Measurements from ENCODE around the gene RPS8.
A peak's percentile ranks its signal among the peaks of the same experiment; 100 is the strongest.

Gene RPS8

DNA sequence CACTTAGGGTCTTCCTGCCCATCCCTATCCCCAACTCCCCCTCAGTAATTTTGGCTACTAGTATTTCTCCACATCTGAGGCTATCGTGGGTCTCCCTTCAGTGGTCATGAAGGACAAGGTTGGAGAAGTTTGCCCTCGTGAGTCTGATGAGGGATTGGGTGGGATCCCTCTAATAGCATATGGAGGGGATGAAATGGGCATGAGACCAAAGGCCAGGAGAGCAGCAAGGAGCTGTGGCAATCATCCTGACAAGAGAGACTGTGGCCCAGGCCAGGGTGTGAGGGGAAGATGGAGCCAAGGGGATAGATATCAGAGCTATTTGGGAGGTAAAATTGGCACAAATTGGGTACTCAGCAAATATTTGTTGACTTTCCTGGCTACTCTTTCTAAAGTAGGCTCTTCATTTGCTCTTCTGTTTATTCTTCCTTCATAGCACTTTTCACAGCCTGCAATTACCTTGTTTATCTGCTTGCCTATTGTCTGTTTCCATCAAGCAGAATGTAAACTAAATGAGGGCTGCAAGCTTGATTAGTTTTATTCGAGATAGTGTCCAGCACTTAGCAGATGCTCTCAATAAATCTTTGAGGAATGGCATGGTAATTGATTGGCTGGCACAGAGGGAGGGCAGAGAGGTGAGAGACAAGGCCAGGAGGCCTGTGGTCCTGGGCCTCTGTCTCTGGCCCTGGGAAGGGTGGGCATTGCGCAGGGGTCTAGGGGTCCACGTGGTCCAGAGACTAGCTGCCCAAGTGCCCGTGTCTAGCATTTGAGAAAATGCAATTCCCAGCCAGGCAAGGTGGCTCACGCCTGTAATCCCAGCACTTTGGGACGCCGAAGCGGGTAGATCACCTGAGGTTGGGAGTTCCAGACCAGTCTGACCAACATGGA is 23.4 kb downstream of the RPS8 start:
- TF ChIP-seq YY1 (IDR thresholded peaks at IDR 0.05; ENCODE audit: low read depth): no peak
- no peak for TF ChIP-seq CEBPB (IDR thresholded peaks at IDR 0.05)
- TF ChIP-seq, protein P1, sequence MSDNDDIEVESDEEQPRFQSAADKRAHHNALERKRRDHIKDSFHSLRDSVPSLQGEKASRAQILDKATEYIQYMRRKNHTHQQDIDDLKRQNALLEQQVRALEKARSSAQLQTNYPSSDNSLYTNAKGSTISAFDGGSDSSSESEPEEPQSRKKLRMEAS (IDR thresholded peaks at IDR 0.05): no peak
- TF ChIP-seq TCF12 (IDR thresholded peaks at IDR 0.05; ENCODE audit: low read depth): no peak
- TF ChIP-seq RAD21 (IDR thresholded peaks at IDR 0.05; ENCODE audit: low read depth): no peak
- TF ChIP-seq, protein P2, sequence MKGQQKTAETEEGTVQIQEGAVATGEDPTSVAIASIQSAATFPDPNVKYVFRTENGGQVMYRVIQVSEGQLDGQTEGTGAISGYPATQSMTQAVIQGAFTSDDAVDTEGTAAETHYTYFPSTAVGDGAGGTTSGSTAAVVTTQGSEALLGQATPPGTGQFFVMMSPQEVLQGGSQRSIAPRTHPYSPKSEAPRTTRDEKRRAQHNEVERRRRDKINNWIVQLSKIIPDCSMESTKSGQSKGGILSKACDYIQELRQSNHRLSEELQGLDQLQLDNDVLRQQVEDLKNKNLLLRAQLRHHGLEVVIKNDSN (IDR thresholded peaks at IDR 0.05): no peak
- TF ChIP-seq TAF1 (IDR thresholded peaks at IDR 0.05; ENCODE audit: low read depth): no peak
- no peak for TF ChIP-seq CREB1 (IDR thresholded peaks at IDR 0.05; ENCODE audit: low read depth)
- TF ChIP-seq EGR1 (IDR thresholded peaks at IDR 0.05): no peak

DNA sequence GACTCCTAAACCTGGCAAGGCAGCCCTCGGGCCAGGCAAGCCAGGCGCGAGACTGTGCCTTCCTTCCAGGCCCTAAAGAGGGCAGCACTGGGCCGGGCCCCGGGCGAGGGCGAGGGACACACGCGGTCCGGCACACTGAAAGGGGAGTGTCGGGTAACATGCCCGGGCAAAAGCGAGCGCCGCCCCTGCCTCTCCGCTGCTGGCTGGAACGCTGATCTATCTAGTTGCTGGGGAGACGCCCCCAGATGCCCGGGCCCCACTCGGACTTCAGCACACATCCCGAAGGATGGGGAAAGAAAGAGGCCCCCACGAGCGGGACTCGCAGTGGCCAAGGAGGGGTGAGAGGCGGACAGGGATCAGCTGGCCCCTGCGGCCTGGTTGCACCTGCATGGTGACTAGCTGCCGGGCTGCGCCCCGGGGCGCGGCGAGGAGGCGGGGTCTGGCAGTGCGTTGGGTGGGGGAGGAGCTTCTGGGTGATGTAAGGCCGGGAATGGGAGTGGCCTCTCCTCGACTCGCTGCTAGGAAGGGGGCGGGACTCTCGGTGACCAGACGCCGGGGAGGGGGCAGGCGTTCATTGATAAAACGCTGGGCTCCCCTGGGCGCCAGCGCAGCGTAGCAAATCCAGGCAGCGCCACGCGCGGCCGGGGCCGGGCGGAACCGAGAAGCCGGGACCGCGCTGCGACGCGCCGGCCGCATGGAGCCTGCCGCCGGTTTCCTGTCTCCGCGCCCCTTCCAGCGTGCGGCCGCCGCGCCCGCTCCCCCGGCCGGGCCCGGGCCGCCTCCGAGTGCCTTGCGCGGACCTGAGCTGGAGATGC is 24.6 kb downstream of the RPS8 start, which contains the start of gene PLK3:
Gene PLK3 (plus strand): TSS at position 608 of the 815 bp plus-strand sequence. CDS start 87 bp downstream, at position 695.
- TF ChIP-seq, protein P3, sequence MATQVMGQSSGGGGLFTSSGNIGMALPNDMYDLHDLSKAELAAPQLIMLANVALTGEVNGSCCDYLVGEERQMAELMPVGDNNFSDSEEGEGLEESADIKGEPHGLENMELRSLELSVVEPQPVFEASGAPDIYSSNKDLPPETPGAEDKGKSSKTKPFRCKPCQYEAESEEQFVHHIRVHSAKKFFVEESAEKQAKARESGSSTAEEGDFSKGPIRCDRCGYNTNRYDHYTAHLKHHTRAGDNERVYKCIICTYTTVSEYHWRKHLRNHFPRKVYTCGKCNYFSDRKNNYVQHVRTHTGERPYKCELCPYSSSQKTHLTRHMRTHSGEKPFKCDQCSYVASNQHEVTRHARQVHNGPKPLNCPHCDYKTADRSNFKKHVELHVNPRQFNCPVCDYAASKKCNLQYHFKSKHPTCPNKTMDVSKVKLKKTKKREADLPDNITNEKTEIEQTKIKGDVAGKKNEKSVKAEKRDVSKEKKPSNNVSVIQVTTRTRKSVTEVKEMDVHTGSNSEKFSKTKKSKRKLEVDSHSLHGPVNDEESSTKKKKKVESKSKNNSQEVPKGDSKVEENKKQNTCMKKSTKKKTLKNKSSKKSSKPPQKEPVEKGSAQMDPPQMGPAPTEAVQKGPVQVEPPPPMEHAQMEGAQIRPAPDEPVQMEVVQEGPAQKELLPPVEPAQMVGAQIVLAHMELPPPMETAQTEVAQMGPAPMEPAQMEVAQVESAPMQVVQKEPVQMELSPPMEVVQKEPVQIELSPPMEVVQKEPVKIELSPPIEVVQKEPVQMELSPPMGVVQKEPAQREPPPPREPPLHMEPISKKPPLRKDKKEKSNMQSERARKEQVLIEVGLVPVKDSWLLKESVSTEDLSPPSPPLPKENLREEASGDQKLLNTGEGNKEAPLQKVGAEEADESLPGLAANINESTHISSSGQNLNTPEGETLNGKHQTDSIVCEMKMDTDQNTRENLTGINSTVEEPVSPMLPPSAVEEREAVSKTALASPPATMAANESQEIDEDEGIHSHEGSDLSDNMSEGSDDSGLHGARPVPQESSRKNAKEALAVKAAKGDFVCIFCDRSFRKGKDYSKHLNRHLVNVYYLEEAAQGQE (IDR thresholded peaks at IDR 0.05; ENCODE audit: low read depth): no peak
- TF ChIP-seq EP300 (IDR thresholded peaks at IDR 0.05; ENCODE audit: borderline replicate concordance): no peak
- TF ChIP-seq FOXM1 (IDR thresholded peaks at IDR 0.05; ENCODE audit: borderline replicate concordance, low read depth): no peak
- TF ChIP-seq, protein P1 (IDR thresholded peaks at IDR 0.05): peak; percentile 97
- TF ChIP-seq EGR1 (IDR thresholded peaks at IDR 0.05): no peak; the same call in 1 of the 2 replicates
- peak; percentile 10; the same call in 1 of the 2 replicates for TF ChIP-seq NFIC (IDR thresholded peaks at IDR 0.05)
- peak; percentile 48; the same call in 1 of the 2 replicates for TF ChIP-seq TEAD4 (IDR thresholded peaks at IDR 0.05)
- TF ChIP-seq, protein P2 (IDR thresholded peaks at IDR 0.05): no peak
- TF ChIP-seq TCF12 (IDR thresholded peaks at IDR 0.05; ENCODE audit: low read depth): peak; percentile 84
- peak; percentile 74 for TF ChIP-seq TAF1 (IDR thresholded peaks at IDR 0.05; ENCODE audit: low read depth)
- no peak; the same call in 1 of the 2 replicates for TF ChIP-seq ZBTB7A (IDR thresholded peaks at IDR 0.05; ENCODE audit: low read depth)
- 0 out of 2 replicates have a peak, but pooled peaks have one; percentile 18 for TF ChIP-seq YY1 (IDR thresholded peaks at IDR 0.05; ENCODE audit: low read depth)
- TF ChIP-seq RAD21 (IDR thresholded peaks at IDR 0.05; ENCODE audit: low read depth): peak; percentile 85
- TF ChIP-seq CEBPB (IDR thresholded peaks at IDR 0.05): no peak
- 0 out of 2 replicates have a peak, but pooled peaks have one; percentile 9 for TF ChIP-seq CREB1 (IDR thresholded peaks at IDR 0.05; ENCODE audit: low read depth)

DNA sequence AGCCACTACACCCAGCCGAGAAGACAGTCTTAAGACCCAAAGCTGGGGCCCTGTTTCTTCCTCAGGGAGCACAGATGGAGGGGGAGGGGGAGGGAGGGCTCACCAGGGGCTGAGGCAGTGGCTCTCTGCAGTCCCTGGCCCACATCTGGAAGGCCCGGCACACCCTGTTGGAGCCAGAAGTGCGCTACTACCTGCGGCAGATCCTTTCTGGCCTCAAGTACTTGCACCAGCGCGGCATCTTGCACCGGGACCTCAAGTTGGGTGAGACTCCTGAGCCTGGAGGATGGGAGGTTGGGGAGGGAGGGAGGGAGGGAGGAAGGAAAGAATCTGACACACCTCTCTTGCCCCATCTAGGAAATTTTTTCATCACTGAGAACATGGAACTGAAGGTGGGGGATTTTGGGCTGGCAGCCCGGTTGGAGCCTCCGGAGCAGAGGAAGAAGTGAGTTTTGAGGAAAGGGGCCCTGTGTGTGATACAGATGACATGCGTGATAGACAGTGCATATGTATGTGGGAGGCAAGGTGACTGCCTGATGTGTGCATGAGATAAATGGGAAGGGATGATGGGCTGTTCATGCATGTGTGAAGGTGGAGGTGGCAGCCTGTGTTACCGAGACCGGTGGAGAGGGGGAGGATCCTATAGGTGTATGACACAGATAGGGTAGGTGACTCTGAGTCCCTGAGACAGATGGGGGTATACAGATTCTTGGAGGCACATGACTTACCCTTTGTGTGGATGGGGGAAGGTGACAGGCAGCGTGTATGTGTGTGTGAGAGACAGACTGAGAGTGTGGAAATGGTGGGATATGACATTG is 26.4 kb downstream of the RPS8 start:
- TF ChIP-seq TCF12 (IDR thresholded peaks at IDR 0.05; ENCODE audit: low read depth) (no peak), EGR1 (IDR thresholded peaks at IDR 0.05) (no peak), CEBPB (IDR thresholded peaks at IDR 0.05) (no peak), ZBTB7A (IDR thresholded peaks at IDR 0.05; ENCODE audit: low read depth) (no peak), YY1 (IDR thresholded peaks at IDR 0.05; ENCODE audit: low read depth) (no peak), EP300 (IDR thresholded peaks at IDR 0.05; ENCODE audit: borderline replicate concordance) (no peak), FOXM1 (IDR thresholded peaks at IDR 0.05; ENCODE audit: borderline replicate concordance, low read depth) (no peak), TAF1 (IDR thresholded peaks at IDR 0.05; ENCODE audit: low read depth) (no peak), RAD21 (IDR thresholded peaks at IDR 0.05; ENCODE audit: low read depth) (no peak), TEAD4 (IDR thresholded peaks at IDR 0.05) (no peak), CREB1 (IDR thresholded peaks at IDR 0.05; ENCODE audit: low read depth) (no peak)
- TF ChIP-seq, protein P1 (IDR thresholded peaks at IDR 0.05): no peak
- TF ChIP-seq, protein P2 (IDR thresholded peaks at IDR 0.05): no peak

DNA sequence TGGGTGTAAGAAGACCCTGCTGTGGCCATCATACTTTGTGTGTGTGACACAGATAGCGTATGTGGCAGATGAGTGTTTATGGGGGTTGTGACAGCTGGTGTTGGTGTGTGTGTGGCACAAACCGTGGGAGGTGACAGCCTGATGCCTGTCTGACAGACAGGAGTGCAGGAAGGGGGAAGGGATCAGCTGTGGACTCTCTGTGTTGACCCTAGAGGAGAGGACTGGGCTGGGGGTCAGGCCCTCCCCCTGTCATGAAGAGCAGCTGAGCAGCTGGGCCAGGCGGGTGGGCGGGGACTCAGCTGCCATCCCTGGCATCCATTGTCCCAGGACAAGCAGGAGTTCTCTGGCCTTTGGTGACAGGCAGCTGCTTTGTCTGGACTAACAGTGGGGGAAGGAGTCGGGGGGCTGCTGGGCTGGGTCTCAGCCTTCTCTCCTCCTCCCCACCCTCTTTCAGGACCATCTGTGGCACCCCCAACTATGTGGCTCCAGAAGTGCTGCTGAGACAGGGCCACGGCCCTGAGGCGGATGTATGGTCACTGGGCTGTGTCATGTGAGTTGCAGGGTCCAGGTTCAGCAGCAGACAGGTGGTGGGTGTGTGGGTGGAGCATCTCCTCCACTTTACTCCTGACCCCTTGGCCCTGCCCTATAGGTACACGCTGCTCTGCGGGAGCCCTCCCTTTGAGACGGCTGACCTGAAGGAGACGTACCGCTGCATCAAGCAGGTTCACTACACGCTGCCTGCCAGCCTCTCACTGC is 27.1 kb downstream of the RPS8 start:
- TF ChIP-seq CREB1 (IDR thresholded peaks at IDR 0.05; ENCODE audit: low read depth): no peak

DNA sequence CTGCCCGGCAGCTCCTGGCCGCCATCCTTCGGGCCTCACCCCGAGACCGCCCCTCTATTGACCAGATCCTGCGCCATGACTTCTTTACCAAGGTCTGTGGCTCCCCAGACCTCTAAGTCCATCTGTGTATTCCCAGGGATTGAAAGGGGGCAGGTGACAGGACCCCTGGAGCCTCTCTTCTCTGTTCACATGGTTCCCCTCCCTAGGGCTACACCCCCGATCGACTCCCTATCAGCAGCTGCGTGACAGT is 27.6 kb downstream of the RPS8 start:
- TF ChIP-seq, protein P2 (IDR thresholded peaks at IDR 0.05): no peak
- TF ChIP-seq RAD21 (IDR thresholded peaks at IDR 0.05; ENCODE audit: low read depth) (no peak), YY1 (IDR thresholded peaks at IDR 0.05; ENCODE audit: low read depth) (no peak), FOXM1 (IDR thresholded peaks at IDR 0.05; ENCODE audit: borderline replicate concordance, low read depth) (no peak), TEAD4 (IDR thresholded peaks at IDR 0.05) (no peak), CREB1 (IDR thresholded peaks at IDR 0.05; ENCODE audit: low read depth) (no peak), EP300 (IDR thresholded peaks at IDR 0.05; ENCODE audit: borderline replicate concordance) (no peak), CEBPB (IDR thresholded peaks at IDR 0.05) (no peak), NFIC (IDR thresholded peaks at IDR 0.05) (no peak), TAF1 (IDR thresholded peaks at IDR 0.05; ENCODE audit: low read depth) (no peak), EGR1 (IDR thresholded peaks at IDR 0.05) (no peak)
- TF ChIP-seq, protein P1 (IDR thresholded peaks at IDR 0.05): no peak
- TF ChIP-seq, protein P3 (IDR thresholded peaks at IDR 0.05; ENCODE audit: low read depth): no peak

Data from Ishikawa (cell line).